PC-3 (cell line): ENCODE data around the gene RAD1. TPM values are rescaled to one million over a fixed set of nuclear protein-coding genes. Genes with fewer than 3 reads are reported as not detected.

Experiments used
- ATAC-seq: fragments of 200-7000 bp; cut with Tn5 transposase; 2 replicates; pipeline ENCODE4 v1.9.1; 2020; ENCODE audit warnings: mild to moderate bottlenecking, moderate library complexity
- Bru-seq: library from RNA; stranded (reverse); fragments of 400-500 nt; gene quantifications from one replicate; lab custom pipeline; 2021; lab: Mats Ljungman, UMichigan
- BruChase-seq, 2 experiments: library from RNA; stranded (reverse); fragments of 400-500 nt; gene quantifications; one replicate each; lab custom pipeline; 2021; lab: Mats Ljungman, UMichigan
- BruUV-seq: library from RNA; stranded (reverse); fragments of 400-500 nt; replicated peaks from 2 replicates; lab custom pipeline; 2021; lab: Mats Ljungman, UMichigan
- CTCF ChIA-PET: fragments of 300-600 bp; sonication (Branson Sonifier 250); formaldehyde crosslinking; loops from one replicate; lab custom pipeline; 2022; ENCODE audit warnings: antibody characterized with exemption; lab: Charles Lee
- POLR2A ChIA-PET: fragments of 300-600 bp; sonication (Branson Sonifier 250); formaldehyde crosslinking; loops from one replicate; lab custom pipeline; 2022; ENCODE audit warnings: antibody characterized with exemption; ENCODE audit not compliant: unreplicated experiment; lab: Charles Lee
- DNase-seq: peaks from one replicate; pipeline ENCODE4 v3.0.0-alpha.2; 2015
- H2AFZ ChIP-seq: fragments of 300-600 bp; sonication (generic); 2 replicates; pipeline ENCODE4 v1.6.0; 2016; ENCODE audit warnings: antibody characterized with exemption, low read length
- H3F3A ChIP-seq: fragments of 300-600 bp; sonication (generic); one replicate; pipeline ENCODE4 v1.6.0; 2017; ENCODE audit warnings: antibody characterized with exemption, low read length, control low read depth, mild to moderate bottlenecking; ENCODE audit not compliant: unreplicated experiment
- H3K27ac ChIP-seq: fragments of 300-600 bp; sonication (generic); 2 replicates; pipeline ENCODE4 v1.5.1; 2016; ENCODE audit warnings: mild to moderate bottlenecking, low read length
- H3K27me3 ChIP-seq: fragments of 300-600 bp; sonication (generic); 2 replicates; pipeline ENCODE4 v1.6.1; 2016; ENCODE audit warnings: low read length, mixed read lengths
- H3K36me3 ChIP-seq: fragments of 300-600 bp; sonication (generic); 2 replicates; pipeline ENCODE4 v1.6.1; 2016; ENCODE audit warnings: low read depth, mixed run types, low read length, mixed read lengths
- H3K4me1 ChIP-seq: fragments of 300-600 bp; sonication (generic); 2 replicates; pipeline ENCODE4 v1.5.1; 2016; ENCODE audit warnings: low read length; ENCODE audit not compliant: insufficient read depth
- H3K4me2 ChIP-seq: fragments of 300-600 bp; sonication (generic); 2 replicates; pipeline ENCODE4 v1.6.0; 2016; ENCODE audit warnings: low read length
- H3K4me3 ChIP-seq: fragments of 300-600 bp; sonication (generic); 2 replicates; pipeline ENCODE4 v1.5.1; 2016; ENCODE audit warnings: mild to moderate bottlenecking, low read length, mixed read lengths
- H3K79me2 ChIP-seq: fragments of 300-600 bp; sonication (generic); 2 replicates; pipeline ENCODE4 v1.6.1; 2017; ENCODE audit warnings: low read length, mixed read lengths
- H3K9ac ChIP-seq: fragments of 300-600 bp; sonication (generic); 2 replicates; pipeline ENCODE4 v1.6.0; 2016; ENCODE audit warnings: mild to moderate bottlenecking, low read length
- H3K9me2 ChIP-seq: fragments of 300-600 bp; sonication (generic); replicated peaks from 2 replicates; pipeline ENCODE4 v1.6.1; 2016; ENCODE audit warnings: mixed run types, low read length, mixed read lengths
- H3K9me3 ChIP-seq: fragments of 300-600 bp; sonication (generic); 2 replicates; pipeline ENCODE4 v1.6.1; 2016; ENCODE audit warnings: low read length, mixed read lengths
- H4K20me1 ChIP-seq: fragments of 300-600 bp; sonication (generic); 2 replicates; pipeline ENCODE4 v1.6.1; 2016; ENCODE audit warnings: low read length, mixed read lengths
- EZH2 ChIP-seq: fragments of 300-600 bp; sonication (generic); IDR thresholded peaks from one replicate; pipeline ENCODE4 v1.6.1; 2017; ENCODE audit warnings: antibody characterized with exemption, mild to moderate bottlenecking, low read length; ENCODE audit not compliant: unreplicated experiment
- EZH2phosphoT487 ChIP-seq: fragments of 300-600 bp; sonication (generic); IDR thresholded peaks from 2 replicates; pipeline ENCODE4 v1.6.1; 2018; ENCODE audit warnings: mild to moderate bottlenecking, antibody characterized with exemption, low read length, borderline replicate concordance
- intact Hi-C: fragments of 100-400 bp; cut with micrococcal nuclease; formaldehyde crosslinking; loops from 2 replicates; pipeline ENCODE4 v1.9.0; 2023
- long read RNA-seq: library from polyadenylated mRNA; unstranded; transcript quantifications from one replicate; pipeline ENCODE4 v2.0.0, GENCODE V29; 2021; ENCODE audit not compliant: unreplicated experiment
- total RNA-seq: library from RNA; depleted of rRNA; stranded (reverse); fragments of >200 nt; gene quantifications from 2 replicates; pipeline ENCODE4 v1.2.3, GENCODE V29; 2014; rRNA removed
- TF ChIP-seq, protein P1 (sequence below): fragments of 300-600 bp; sonication (generic); conservative IDR thresholded peaks from 2 replicates; pipeline ENCODE4 v1.5.1; 2017; ENCODE audit warnings: antibody characterized with exemption, low read depth, mild to moderate bottlenecking, low read length

Gene RAD1, protein sequence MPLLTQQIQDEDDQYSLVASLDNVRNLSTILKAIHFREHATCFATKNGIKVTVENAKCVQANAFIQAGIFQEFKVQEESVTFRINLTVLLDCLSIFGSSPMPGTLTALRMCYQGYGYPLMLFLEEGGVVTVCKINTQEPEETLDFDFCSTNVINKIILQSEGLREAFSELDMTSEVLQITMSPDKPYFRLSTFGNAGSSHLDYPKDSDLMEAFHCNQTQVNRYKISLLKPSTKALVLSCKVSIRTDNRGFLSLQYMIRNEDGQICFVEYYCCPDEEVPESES
- total RNA-seq (22.5 and 62.5 TPM in 2 replicates), Bru-seq, nascent RNA (percentile 74 among the genes with signal in this experiment), BruChase-seq, experiment 1, labeled RNA remaining after a 6-hour chase (percentile 89 among the genes with signal in this experiment), BruChase-seq, experiment 2, labeled RNA remaining after a 2-hour chase (percentile 84 among the genes with signal in this experiment)
- long read RNA-seq, full-length matches to known transcripts = 27 of 50 reads
- long read RNA-seq, partial matches to known transcripts = 5 of 50 reads
- long read RNA-seq, other reads (novel, unspliced or antisense) = 18 of 50 reads

DNA sequence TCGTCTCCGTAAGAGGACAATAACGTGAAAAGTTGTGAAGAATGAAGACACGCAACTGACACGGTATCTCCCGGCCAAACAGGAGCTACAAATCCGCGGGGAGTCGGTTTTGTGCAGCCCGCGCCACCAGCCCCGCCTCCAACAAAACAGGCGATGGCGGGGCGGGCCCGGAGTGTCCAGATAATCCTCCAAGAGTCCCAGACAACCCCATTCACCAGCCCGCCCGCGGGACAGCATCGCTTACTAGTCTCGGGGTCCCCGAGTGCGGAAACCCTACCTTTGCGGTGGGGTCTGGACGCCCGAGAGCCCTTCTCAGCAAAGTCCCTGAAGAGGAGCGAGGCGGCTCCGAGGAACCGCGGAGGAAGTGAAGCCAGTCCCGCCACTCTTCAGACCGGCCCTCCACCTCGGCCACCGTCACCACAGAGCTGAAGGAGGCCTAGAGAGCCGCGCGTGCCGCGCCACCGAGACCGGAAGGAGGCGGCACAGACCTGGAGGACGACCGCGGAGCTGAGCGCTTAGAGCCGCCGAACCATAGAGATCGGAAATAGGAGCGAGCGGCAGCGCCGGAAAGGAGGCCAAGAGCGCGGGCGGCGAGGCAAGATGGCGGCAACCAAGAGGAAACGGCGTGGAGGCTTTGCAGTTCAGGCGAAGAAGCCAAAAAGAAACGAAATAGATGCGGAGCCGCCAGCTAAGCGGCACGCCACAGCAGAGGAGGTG is at the start of gene RAD1, which contains the start of gene BRIX1:
RAD1 (minus strand) TSS at position 366 of the 717 bp plus-strand sequence. CDS start 612 bp downstream, outside the sequence.
BRIX1 (plus strand) TSS at position 573 of the 717 bp plus-strand sequence; CDS start at position 601, 28 bp downstream.
- peak within 1 kb of the TSS; percentile 98 for H3K9ac ChIP-seq
- H3K9me2 ChIP-seq = no peaks in the 10 kb centered on the region
- DNase-seq = peak; percentile 97
- peaks cover 90% of the 10 kb centered on the region for H3K79me2 ChIP-seq
- ChIA-PET CTCF (interaction anchor here (0.6 to 1.0 kb wide), 3 partner anchors 15 to 684 kb away, joined by 3 to 5 read pairs (median 4); no protein-coding TSS in a partner anchor), POLR2A (interaction anchor here (0.6 to 1.0 kb wide), 4 partner anchors 76 to 380 kb away, joined by 3 to 6 read pairs (median 4); partner anchors contain the start of gene TTC23L)
- no peaks in the 10 kb centered on the region for H3F3A ChIP-seq
- H3K4me3 ChIP-seq = peak within 1 kb of the TSS; percentile 88
- H3K4me2 ChIP-seq = peak within 1 kb of the TSS; percentile 92
- intact Hi-C loops = loop anchor here (10.0 kb wide), 1 partner anchor 910 kb away; the partner anchor contains the start of gene AMACR
- H3K9me3 ChIP-seq = no peaks in the 10 kb centered on the region
- H2AFZ ChIP-seq = peak within 1 kb of the TSS; percentile 84
- TSS peak; percentile 63 for BruUV-seq
- TF ChIP-seq EZH2 (no peak), EZH2phosphoT487 (no peak)
- TF ChIP-seq, protein P1, sequence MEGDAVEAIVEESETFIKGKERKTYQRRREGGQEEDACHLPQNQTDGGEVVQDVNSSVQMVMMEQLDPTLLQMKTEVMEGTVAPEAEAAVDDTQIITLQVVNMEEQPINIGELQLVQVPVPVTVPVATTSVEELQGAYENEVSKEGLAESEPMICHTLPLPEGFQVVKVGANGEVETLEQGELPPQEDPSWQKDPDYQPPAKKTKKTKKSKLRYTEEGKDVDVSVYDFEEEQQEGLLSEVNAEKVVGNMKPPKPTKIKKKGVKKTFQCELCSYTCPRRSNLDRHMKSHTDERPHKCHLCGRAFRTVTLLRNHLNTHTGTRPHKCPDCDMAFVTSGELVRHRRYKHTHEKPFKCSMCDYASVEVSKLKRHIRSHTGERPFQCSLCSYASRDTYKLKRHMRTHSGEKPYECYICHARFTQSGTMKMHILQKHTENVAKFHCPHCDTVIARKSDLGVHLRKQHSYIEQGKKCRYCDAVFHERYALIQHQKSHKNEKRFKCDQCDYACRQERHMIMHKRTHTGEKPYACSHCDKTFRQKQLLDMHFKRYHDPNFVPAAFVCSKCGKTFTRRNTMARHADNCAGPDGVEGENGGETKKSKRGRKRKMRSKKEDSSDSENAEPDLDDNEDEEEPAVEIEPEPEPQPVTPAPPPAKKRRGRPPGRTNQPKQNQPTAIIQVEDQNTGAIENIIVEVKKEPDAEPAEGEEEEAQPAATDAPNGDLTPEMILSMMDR = no peak
- no peaks in the 10 kb centered on the region for H3K27me3 ChIP-seq
- peaks cover 18% of the 10 kb centered on the region for H4K20me1 ChIP-seq
- peak within 1 kb of the TSS; percentile 73 for H3K27ac ChIP-seq
- peaks cover 31% of the 10 kb centered on the region for H3K36me3 ChIP-seq
- peak; percentile 99 for ATAC-seq
- peaks cover 29% of the 10 kb centered on the region for H3K4me1 ChIP-seq

- H3K4me2 ChIP-seq = 0 out of 2 replicates have a peak overlapping the region, but pooled peaks have one; percentile 1
- POLR2A ChIA-PET = no interaction called here
- no peaks in the 10 kb centered on the region for H3K9me2 ChIP-seq
- DNase-seq (peak; percentile 75), ATAC-seq (peak; percentile 91)
- TF ChIP-seq, protein P1 = no peak
- TF ChIP-seq EZH2 (no peak), EZH2phosphoT487 (no peak)
- no peak overlapping the region for H2AFZ ChIP-seq
- no peak overlapping the region for H3K9ac ChIP-seq
- peaks cover 13% of the 10 kb centered on the region for H3K4me1 ChIP-seq
- H3K4me3 ChIP-seq = no peak overlapping the region
- H3K36me3 ChIP-seq = peaks cover 4% of the 10 kb centered on the region; the same call in 1 of the 2 replicates
- no peaks in the 10 kb centered on the region for H4K20me1 ChIP-seq
- no peaks in the 10 kb centered on the region for H3F3A ChIP-seq
- CTCF ChIA-PET = no interaction called here
- no TSS peak for BruUV-seq
- no peaks in the 10 kb centered on the region for H3K9me3 ChIP-seq
- intact Hi-C loops = loop anchor here (2.0 kb wide), 2 partner anchors 29 to 43 kb away; no protein-coding TSS in a partner anchor
- no peaks in the 10 kb centered on the region for H3K79me2 ChIP-seq
- no peaks in the 10 kb centered on the region for H3K27me3 ChIP-seq
- no peak overlapping the region for H3K27ac ChIP-seq
Observed at GRCh38 chr5:34959323-34959722, 44.0 kb upstream of the RAD1 start.
